ENCODE measurements around the gene MRPL2. TPM values are rescaled to one million over a fixed set of nuclear protein-coding genes. Genes with fewer than 3 reads are reported as not detected.

The MRPL2 gene
- total and polyA plus RNA-seq, 2 donors (not counting 1 experiment from before 2014, with no cell fraction given): 45.6 to 52.8 TPM

- H3K4me2 ChIP-seq (replicated peaks; ENCODE audit: low read depth, low read length, poor library complexity, severe bottlenecking): no peak overlapping the region
- H3K9me3 ChIP-seq (ENCODE audit: control extremely low read depth in 1 of 3, control insufficient read depth in 2 of 3, insufficient read depth in 1 of 3, low read length in 2 of 3): no peaks in the 10 kb centered on the region
- H3K9ac ChIP-seq (ENCODE audit: low read length): no peak overlapping the region
- POLR2A ChIA-PET: interaction anchor here (1.1 kb wide), 1 partner anchor 13 kb away, joined by 4 read pairs; the partner anchor contains the start of gene RRP36
- no peak overlapping the region for H2AFZ ChIP-seq (ENCODE audit: insufficient read depth, low read depth, low read length, poor library complexity, severe bottlenecking)
- H3K27ac ChIP-seq (ENCODE audit: low read length in 2 of 2): no peak overlapping the region
- no peaks in the 10 kb centered on the region for H3K27me3 Mint-ChIP-seq
- H3K4me3 Mint-ChIP-seq: no peak overlapping the region
- WGBS (ENCODE audit: insufficient coverage): 100% methylated on average over 1 of the region's 2 CpGs
- DNase-seq (no peak), ATAC-seq (ENCODE audit: low read depth) (no peak)
- no peak for TF ChIP-seq EZH2 (IDR thresholded peaks at IDR 0.05; ENCODE audit: borderline replicate concordance, insufficient read depth, low read depth, low read length, poor library complexity, severe bottlenecking)
- no peak for TF ChIP-seq CTCF (IDR thresholded peaks at IDR 0.05)
- H3K79me2 ChIP-seq (ENCODE audit: control insufficient read depth, insufficient read depth, low read length): no peaks in the 10 kb centered on the region
- no peak overlapping the region for H3K4me3 ChIP-seq (ENCODE audit: control extremely low read depth in 1 of 5, extremely low read depth in 1 of 5, insufficient read depth in 1 of 5, low read depth in 2 of 5, low read length in 4 of 5)
- H3K4me1 Mint-ChIP-seq: no peaks in the 10 kb centered on the region
- CTCF ChIA-PET: no interaction called here
- no peaks in the 10 kb centered on the region for H4K20me1 ChIP-seq (ENCODE audit: control insufficient read depth, insufficient read depth, low read length, poor library complexity, severe bottlenecking)
- intact Hi-C loops (cut with micrococcal nuclease): no loop called here
- no peak overlapping the region for H3K27ac Mint-ChIP-seq
- no peaks in the 10 kb centered on the region for H3K9me3 Mint-ChIP-seq (ENCODE audit: insufficient read depth)
- H3K27me3 ChIP-seq (replicated peaks in 1 of 4; ENCODE audit: control extremely low read depth in 1 of 4, control insufficient read depth in 3 of 4, insufficient read depth in 4 of 4, low read length in 3 of 4): no peaks in the 10 kb centered on the region
- H3K4me1 ChIP-seq (ENCODE audit: control insufficient read depth in 2 of 2, insufficient read depth in 2 of 2, low read length in 2 of 2): no peaks in the 10 kb centered on the region
- peaks cover 0 to 36% of the 10 kb centered on the region in 2 experiments for H3K36me3 ChIP-seq (replicated peaks in 1 of 2; ENCODE audit: control extremely low read depth in 1 of 2, control insufficient read depth in 1 of 2, extremely low read depth in 1 of 2, insufficient read depth in 2 of 2, low read length in 1 of 2)
Measured at GRCh38 chr6:43034190-43034525, 25.1 kb downstream of the MRPL2 start.

GRCh38 chr6:43033496-43034189 is 25.6 kb downstream of the MRPL2 start:
- no peak overlapping the region for H3K9ac ChIP-seq (ENCODE audit: low read length)
- intact Hi-C loops (cut with micrococcal nuclease): no loop called here
- H3K4me2 ChIP-seq (replicated peaks; ENCODE audit: low read depth, low read length, poor library complexity, severe bottlenecking): no peak overlapping the region
- H3K27me3 ChIP-seq (replicated peaks in 1 of 4; ENCODE audit: control extremely low read depth in 1 of 4, control insufficient read depth in 3 of 4, insufficient read depth in 4 of 4, low read length in 3 of 4): no peaks in the 10 kb centered on the region
- H3K9me3 ChIP-seq (ENCODE audit: control extremely low read depth in 1 of 3, control insufficient read depth in 2 of 3, insufficient read depth in 1 of 3, low read length in 2 of 3): no peaks in the 10 kb centered on the region
- no peak for DNase-seq
- H3K4me3 ChIP-seq (ENCODE audit: control extremely low read depth in 1 of 5, extremely low read depth in 1 of 5, insufficient read depth in 1 of 5, low read depth in 2 of 5, low read length in 4 of 5): no peak overlapping the region
- TF ChIP-seq CTCF (IDR thresholded peaks at IDR 0.05) (no peak), EZH2 (IDR thresholded peaks at IDR 0.05; ENCODE audit: borderline replicate concordance, insufficient read depth, low read depth, low read length, poor library complexity, severe bottlenecking) (no peak)
- H3K4me3 Mint-ChIP-seq: no peak overlapping the region
- WGBS (ENCODE audit: insufficient coverage): 100% methylated on average over 1 of the region's 2 CpGs
- H3K27me3 Mint-ChIP-seq: no peaks in the 10 kb centered on the region
- no peaks in the 10 kb centered on the region for H4K20me1 ChIP-seq (ENCODE audit: control insufficient read depth, insufficient read depth, low read length, poor library complexity, severe bottlenecking)
- H3K4me1 ChIP-seq (ENCODE audit: control insufficient read depth in 2 of 2, insufficient read depth in 2 of 2, low read length in 2 of 2): no peaks in the 10 kb centered on the region
- no peak overlapping the region for H3K27ac Mint-ChIP-seq
- peaks cover 0 to 37% of the 10 kb centered on the region in 2 experiments for H3K36me3 ChIP-seq (replicated peaks in 1 of 2; ENCODE audit: control extremely low read depth in 1 of 2, control insufficient read depth in 1 of 2, extremely low read depth in 1 of 2, insufficient read depth in 2 of 2, low read length in 1 of 2)
- ChIA-PET POLR2A (interaction anchor here (1.1 kb wide), 1 partner anchor 13 kb away, joined by 4 read pairs; the partner anchor contains the start of gene RRP36), CTCF (no interaction called here)
- no peaks in the 10 kb centered on the region for H3K79me2 ChIP-seq (ENCODE audit: control insufficient read depth, insufficient read depth, low read length)
- H3K27ac ChIP-seq (ENCODE audit: low read length in 2 of 2): no peak overlapping the region
- no peaks in the 10 kb centered on the region for H3K4me1 Mint-ChIP-seq
- no peak for ATAC-seq (ENCODE audit: low read depth)
- H2AFZ ChIP-seq (ENCODE audit: insufficient read depth, low read depth, low read length, poor library complexity, severe bottlenecking): no peak overlapping the region
- no peaks in the 10 kb centered on the region for H3K9me3 Mint-ChIP-seq (ENCODE audit: insufficient read depth)

All from B cell (primary cell).